ENCODE measurements around the gene GEMIN7.

- TF ChIP-seq CTCF (IDR thresholded peaks at IDR 0.05; ENCODE audit: low read depth, low read length, missing input control) = no peak
- TF ChIP-seq TAF1 (conservative IDR thresholded peaks at IDR 0.05) = no peak
- no peak for TF ChIP-seq FOXA2 (IDR thresholded peaks at IDR 0.05)
- no peak for TF ChIP-seq EGR1 (IDR thresholded peaks at IDR 0.05; ENCODE audit: low read depth in 2 of 2)
- no peak for TF ChIP-seq YY1 (IDR thresholded peaks at IDR 0.05)
- no peak for TF ChIP-seq JUND (IDR thresholded peaks at IDR 0.05)
- no peak for TF ChIP-seq RAD21 (IDR thresholded peaks at IDR 0.05)
- TF ChIP-seq MAX (IDR thresholded peaks at IDR 0.05) = no peak
- TF ChIP-seq, protein P1, sequence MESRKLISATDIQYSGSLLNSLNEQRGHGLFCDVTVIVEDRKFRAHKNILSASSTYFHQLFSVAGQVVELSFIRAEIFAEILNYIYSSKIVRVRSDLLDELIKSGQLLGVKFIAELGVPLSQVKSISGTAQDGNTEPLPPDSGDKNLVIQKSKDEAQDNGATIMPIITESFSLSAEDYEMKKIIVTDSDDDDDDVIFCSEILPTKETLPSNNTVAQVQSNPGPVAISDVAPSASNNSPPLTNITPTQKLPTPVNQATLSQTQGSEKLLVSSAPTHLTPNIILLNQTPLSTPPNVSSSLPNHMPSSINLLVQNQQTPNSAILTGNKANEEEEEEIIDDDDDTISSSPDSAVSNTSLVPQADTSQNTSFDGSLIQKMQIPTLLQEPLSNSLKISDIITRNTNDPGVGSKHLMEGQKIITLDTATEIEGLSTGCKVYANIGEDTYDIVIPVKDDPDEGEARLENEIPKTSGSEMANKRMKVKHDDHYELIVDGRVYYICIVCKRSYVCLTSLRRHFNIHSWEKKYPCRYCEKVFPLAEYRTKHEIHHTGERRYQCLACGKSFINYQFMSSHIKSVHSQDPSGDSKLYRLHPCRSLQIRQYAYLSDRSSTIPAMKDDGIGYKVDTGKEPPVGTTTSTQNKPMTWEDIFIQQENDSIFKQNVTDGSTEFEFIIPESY (IDR thresholded peaks at IDR 0.05) = no peak
These were observed 38.1 kb downstream of the GEMIN7 start for GRCh38 chr19:45117167-45117594.
